GM12801 (cell line): Measurements from ENCODE around the gene GLI3.

ENCODE experiments used
- CTCF ChIP-seq: IDR thresholded peaks from one replicate; pipeline ENCODE4 v1.5.1; 2011; ENCODE audit warnings: control low read depth; ENCODE audit not compliant: insufficient read length; ENCODE audit errors: extremely low read depth

The GLI3 gene

DNA sequence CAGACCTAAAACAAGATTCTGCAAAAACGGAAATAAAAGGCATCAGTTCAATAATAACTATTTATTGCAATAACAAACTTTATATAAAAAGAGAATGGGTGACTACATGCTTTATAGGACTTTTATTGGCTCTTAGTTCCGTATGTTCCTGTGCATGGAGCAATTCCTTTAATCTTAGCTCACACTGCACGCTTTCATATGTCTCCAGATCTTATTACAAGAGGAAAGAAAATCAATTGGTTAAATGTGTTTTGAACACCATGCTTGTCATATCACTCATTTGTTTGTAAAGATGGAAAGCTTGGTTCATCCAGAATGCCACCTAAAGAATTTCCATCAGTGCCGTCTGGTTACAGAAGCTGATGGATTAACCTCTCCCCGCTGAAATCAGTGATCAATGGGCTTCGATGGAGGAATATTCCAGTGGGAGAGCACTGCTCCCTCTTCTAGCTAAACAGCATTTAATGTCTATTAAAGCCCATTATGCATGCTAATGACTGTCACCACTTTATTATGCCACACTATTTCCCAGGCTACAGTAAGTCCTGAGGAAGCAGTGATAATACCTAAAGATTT, 210.3 kb downstream of the GLI3 start:
- no peak for TF ChIP-seq CTCF

DNA sequence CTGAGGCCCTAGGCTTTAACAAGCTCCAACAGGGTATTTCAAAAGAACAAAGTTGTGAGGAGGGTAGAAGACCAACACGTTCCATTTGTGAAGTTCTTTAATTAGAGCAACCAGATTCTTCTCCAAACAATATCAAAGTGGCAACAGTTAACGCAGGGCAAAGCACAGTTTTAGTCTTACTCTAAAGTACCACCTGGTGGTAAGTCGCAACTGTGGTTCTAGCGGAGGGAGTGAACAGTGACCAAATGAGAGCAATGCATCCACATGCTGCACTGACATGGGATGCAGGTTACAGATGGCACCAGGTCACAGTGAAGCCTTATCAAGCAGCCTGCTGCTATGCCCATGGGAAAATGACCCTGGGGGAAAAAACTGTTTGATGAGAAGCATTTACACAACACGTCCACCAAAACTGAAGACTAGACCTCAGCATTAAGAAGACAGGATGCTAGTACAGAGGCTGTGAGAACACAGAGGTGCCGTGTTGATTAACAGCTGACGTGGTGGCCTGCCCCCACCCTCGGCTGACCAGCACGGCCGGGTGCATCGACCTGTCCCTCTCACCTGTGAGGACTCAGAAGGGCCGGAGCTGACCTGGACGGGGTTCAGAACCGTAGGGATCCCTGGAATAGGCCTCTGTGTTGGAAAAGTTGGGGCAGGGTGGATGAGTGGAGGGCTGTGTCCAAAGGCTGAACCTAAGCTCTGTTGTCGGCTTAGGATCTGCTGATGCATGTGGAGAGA, 211.2 kb downstream of the GLI3 start:
- no peak for TF ChIP-seq CTCF

DNA sequence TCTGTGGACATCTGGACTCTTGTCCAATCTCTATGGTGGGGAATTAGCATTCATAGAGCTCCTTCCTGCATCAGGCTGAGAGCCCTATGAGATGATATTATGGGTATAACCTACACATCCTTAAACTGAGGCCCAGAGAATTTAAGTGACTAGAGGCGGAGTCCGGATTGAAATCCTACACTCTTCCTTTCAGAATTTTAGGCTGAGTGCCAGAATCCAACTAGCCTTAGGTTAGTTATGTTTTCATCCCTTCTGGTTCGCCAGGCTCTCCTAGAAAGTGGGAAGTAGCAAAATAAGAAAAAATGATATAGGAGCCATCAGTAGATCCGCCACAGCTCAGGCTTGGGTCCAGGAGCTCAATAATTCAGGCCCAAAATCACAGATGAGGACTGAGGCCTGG, 212.5 kb downstream of the GLI3 start:
- no peak for TF ChIP-seq CTCF

GRCh38 chr7:42023262-42023661, 213.7 kb downstream of the GLI3 start:
- TF ChIP-seq CTCF: no peak

GRCh38 chr7:42022791-42023190, 214.2 kb downstream of the GLI3 start:
- TF ChIP-seq CTCF: no peak

- TF ChIP-seq CTCF: no peak
Measured at GRCh38 chr7:42022056-42022455, 215.0 kb downstream of the GLI3 start.

- no peak for TF ChIP-seq CTCF
Measured at GRCh38 chr7:42021631-42022030, 215.4 kb downstream of the GLI3 start.
